Measurements from ENCODE around the gene RNF225.

DNA sequence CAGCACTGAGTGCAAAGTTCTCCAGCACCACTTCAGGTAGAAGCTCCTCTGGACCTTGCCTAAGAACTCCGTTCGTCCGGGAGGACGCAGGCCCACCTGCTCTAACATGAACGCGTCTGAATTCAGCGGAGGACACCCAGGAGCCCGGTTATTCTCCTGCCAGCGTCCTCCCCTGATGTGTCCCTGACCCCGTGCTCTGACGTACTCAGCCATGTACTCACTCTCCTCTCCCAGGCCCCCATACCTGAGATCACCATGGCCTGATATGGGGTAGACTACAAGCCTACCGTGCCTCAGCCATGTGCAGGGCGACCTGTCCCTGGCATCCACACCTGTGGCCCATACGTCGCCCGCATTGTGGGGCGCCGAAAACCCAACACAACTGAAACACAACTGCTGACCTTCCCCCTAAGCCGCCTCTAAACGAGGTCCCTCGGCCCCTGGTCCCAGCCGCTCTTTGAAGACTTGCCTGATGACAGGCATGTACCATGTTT, 12.2 kb downstream of the RNF225 start:
- TF ChIP-seq EP300 (IDR thresholded peaks at IDR 0.05) (no peak), POLR2A (IDR thresholded peaks at IDR 0.05) (no peak)
- TF ChIP-seq, protein P1, sequence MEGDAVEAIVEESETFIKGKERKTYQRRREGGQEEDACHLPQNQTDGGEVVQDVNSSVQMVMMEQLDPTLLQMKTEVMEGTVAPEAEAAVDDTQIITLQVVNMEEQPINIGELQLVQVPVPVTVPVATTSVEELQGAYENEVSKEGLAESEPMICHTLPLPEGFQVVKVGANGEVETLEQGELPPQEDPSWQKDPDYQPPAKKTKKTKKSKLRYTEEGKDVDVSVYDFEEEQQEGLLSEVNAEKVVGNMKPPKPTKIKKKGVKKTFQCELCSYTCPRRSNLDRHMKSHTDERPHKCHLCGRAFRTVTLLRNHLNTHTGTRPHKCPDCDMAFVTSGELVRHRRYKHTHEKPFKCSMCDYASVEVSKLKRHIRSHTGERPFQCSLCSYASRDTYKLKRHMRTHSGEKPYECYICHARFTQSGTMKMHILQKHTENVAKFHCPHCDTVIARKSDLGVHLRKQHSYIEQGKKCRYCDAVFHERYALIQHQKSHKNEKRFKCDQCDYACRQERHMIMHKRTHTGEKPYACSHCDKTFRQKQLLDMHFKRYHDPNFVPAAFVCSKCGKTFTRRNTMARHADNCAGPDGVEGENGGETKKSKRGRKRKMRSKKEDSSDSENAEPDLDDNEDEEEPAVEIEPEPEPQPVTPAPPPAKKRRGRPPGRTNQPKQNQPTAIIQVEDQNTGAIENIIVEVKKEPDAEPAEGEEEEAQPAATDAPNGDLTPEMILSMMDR (IDR thresholded peaks at IDR 0.05) = no peak
